GM10266 (cell line): ENCODE results near the gene STAG3.

Source experiments
- DNase-seq: peaks from one replicate; pipeline ENCODE4 v3.0.0; 2012; ENCODE audit errors: extremely low spot score
- CTCF ChIP-seq: IDR thresholded peaks from 2 replicates; pipeline ENCODE4 v1.5.1; 2012; ENCODE audit warnings: mild to moderate bottlenecking, low read depth; ENCODE audit not compliant: control insufficient read depth, insufficient read depth; ENCODE audit errors: missing control alignments

The STAG3 gene

GRCh38 chr7:100152404-100152803 is 25.3 kb upstream of the STAG3 start:
- no peak for DNase-seq
- TF ChIP-seq CTCF: no peak

GRCh38 chr7:100152937-100153666 is 24.6 kb upstream of the STAG3 start:
- no peak for TF ChIP-seq CTCF
- DNase-seq: no peak

GRCh38 chr7:100153708-100154535 is 23.8 kb upstream of the STAG3 start:
- no peak for DNase-seq
- TF ChIP-seq CTCF: no peak

- no peak for TF ChIP-seq CTCF
- DNase-seq: no peak
Observed at GRCh38 chr7:100154651-100155491, 22.8 kb upstream of the STAG3 start.

GRCh38 chr7:100155553-100156317 is 22.0 kb upstream of the STAG3 start:
- DNase-seq: no peak
- no peak for TF ChIP-seq CTCF

- DNase-seq: no peak
- TF ChIP-seq CTCF: no peak
Observed at GRCh38 chr7:100156331-100157068, 21.2 kb upstream of the STAG3 start.
